Astrocyte (in vitro differentiated cells and primary cell): Measurements from ENCODE around the gene MYLK3. TPM values are rescaled to one million over a fixed set of nuclear protein-coding genes. Genes with fewer than 3 reads are reported as not detected.

Experiments used
- DNase-seq: peaks from one replicate; pipeline ENCODE4 v3.0.0-alpha.2; 2010; ENCODE audit warnings: low read depth
- FAIRE-seq: peaks from 2 replicates; lab custom pipeline; 2011; peaks lifted over from hg19 to GRCh38; lab: Jason Lieb, UNC
- H2AFZ ChIP-seq: 2 replicates; pipeline ENCODE4 v1.6.0; 2012; ENCODE audit warnings: low read depth, low read length, inconsistent platforms
- H3K27ac ChIP-seq: 2 replicates; pipeline ENCODE4 v1.5.1; 2011; ENCODE audit warnings: low read depth, low read length, inconsistent platforms
- H3K27me3 ChIP-seq: 2 replicates; pipeline ENCODE4 v1.6.0; 2011; ENCODE audit warnings: low read length, inconsistent platforms; ENCODE audit not compliant: insufficient read depth
- H3K36me3 ChIP-seq: 2 replicates; pipeline ENCODE4 v1.5.1; 2011; ENCODE audit warnings: low read length, inconsistent platforms; ENCODE audit not compliant: insufficient read depth
- H3K4me1 ChIP-seq: 2 replicates; pipeline ENCODE4 v1.5.1; 2011; ENCODE audit warnings: low read length, inconsistent platforms; ENCODE audit not compliant: insufficient read depth
- H3K4me2 ChIP-seq: 2 replicates; pipeline ENCODE4 v1.6.0; 2012; ENCODE audit warnings: low read length, inconsistent platforms
- H3K4me3 ChIP-seq: 2 replicates; pipeline ENCODE4 v1.5.1; 2011; ENCODE audit warnings: low read depth, mild to moderate bottlenecking, low read length, inconsistent platforms; ENCODE audit not compliant: insufficient read depth
- H3K79me2 ChIP-seq: 2 replicates; pipeline ENCODE4 v1.6.0; 2012; ENCODE audit warnings: mild to moderate bottlenecking, low read length, inconsistent platforms; ENCODE audit not compliant: insufficient read depth
- H3K9ac ChIP-seq: 2 replicates; pipeline ENCODE4 v1.6.0; 2012; ENCODE audit warnings: mild to moderate bottlenecking, low read length, inconsistent platforms
- H3K9me3 ChIP-seq: 2 replicates; pipeline ENCODE4 v1.5.1; 2012; ENCODE audit warnings: low read depth, mild to moderate bottlenecking, low read length, inconsistent platforms; ENCODE audit not compliant: insufficient read depth
- H4K20me1 ChIP-seq: 2 replicates; pipeline ENCODE4 v1.6.0; 2012; ENCODE audit warnings: low read length, inconsistent platforms; ENCODE audit not compliant: insufficient read depth
- H3K27ac Mint-ChIP-seq: one replicate; pipeline ENCODE4 v1.8.0; 2021; ENCODE audit warnings: mild to moderate bottlenecking, mixed read lengths; ENCODE audit not compliant: unreplicated experiment
- H3K27me3 Mint-ChIP-seq: one replicate; pipeline ENCODE4 v1.8.0; 2021; ENCODE audit warnings: low read depth, mixed read lengths; ENCODE audit not compliant: unreplicated experiment
- H3K36me3 Mint-ChIP-seq: one replicate; pipeline ENCODE4 v1.8.0; 2021; ENCODE audit warnings: low read depth, mixed read lengths; ENCODE audit not compliant: unreplicated experiment
- H3K4me1 Mint-ChIP-seq: one replicate; pipeline ENCODE4 v1.8.0; 2021; ENCODE audit warnings: low read depth, mixed read lengths; ENCODE audit not compliant: unreplicated experiment
- H3K4me3 Mint-ChIP-seq: one replicate; pipeline ENCODE4 v1.8.0; 2021; ENCODE audit warnings: mild to moderate bottlenecking, moderate library complexity, mixed read lengths; ENCODE audit not compliant: unreplicated experiment
- H3K9me3 Mint-ChIP-seq: one replicate; pipeline ENCODE4 v1.8.0; 2021; ENCODE audit warnings: mild to moderate bottlenecking, mixed read lengths; ENCODE audit not compliant: unreplicated experiment
- CTCF ChIP-seq: IDR thresholded peaks from 2 replicates; pipeline ENCODE4 v1.5.1; 2011; ENCODE audit warnings: low read depth, mild to moderate bottlenecking, inconsistent platforms, low read length, moderate library complexity; ENCODE audit not compliant: insufficient read depth
- EZH2 ChIP-seq: IDR thresholded peaks from 2 replicates; pipeline ENCODE4 v1.6.1; 2012; ENCODE audit warnings: mild to moderate bottlenecking, low read length, inconsistent platforms; ENCODE audit not compliant: insufficient read depth
- total RNA-seq: library from RNA; stranded (reverse); gene quantifications from 2 replicates; pipeline ENCODE4 v1.2.1, GENCODE V29; 2021

MYLK3 gene
- total RNA-seq, 1 donor from 2014 or later, result 1.3 TPM

- no peak overlapping the region for H2AFZ ChIP-seq
- Mint-ChIP-seq H3K27ac (no peak overlapping the region), H3K9me3 (peaks cover 3% of the 10 kb centered on the region), H3K4me3 (no peak overlapping the region), H3K4me1 (peaks cover 6% of the 10 kb centered on the region), H3K36me3 (peaks cover 4% of the 10 kb centered on the region), H3K27me3 (peaks cover 4% of the 10 kb centered on the region)
- H3K4me3 ChIP-seq, result no peak overlapping the region
- no peak overlapping the region for H3K4me2 ChIP-seq
- no peaks in the 10 kb centered on the region for H3K79me2 ChIP-seq
- H3K36me3 ChIP-seq, result no peaks in the 10 kb centered on the region
- no peaks in the 10 kb centered on the region for H3K4me1 ChIP-seq
- DNase-seq, result no peak
- TF ChIP-seq EZH2 (no peak), CTCF (no peak)
- no peak overlapping the region for H3K9ac ChIP-seq
- no peaks in the 10 kb centered on the region for H4K20me1 ChIP-seq
- H3K27me3 ChIP-seq, result no peaks in the 10 kb centered on the region
- no peak for FAIRE-seq
- H3K9me3 ChIP-seq, result no peaks in the 10 kb centered on the region
- no peak overlapping the region for H3K27ac ChIP-seq
Observed at GRCh38 chr16:46727630-46728029, 20.5 kb downstream of the MYLK3 start.

GRCh38 chr16:46727184-46727583 is 21.0 kb downstream of the MYLK3 start:
- H3K4me3 ChIP-seq, result no peak overlapping the region
- peaks cover 4% of the 10 kb centered on the region for H3K36me3 Mint-ChIP-seq
- peaks cover 4% of the 10 kb centered on the region for H3K27me3 Mint-ChIP-seq
- H3K36me3 ChIP-seq, result no peaks in the 10 kb centered on the region
- H4K20me1 ChIP-seq, result no peaks in the 10 kb centered on the region
- TF ChIP-seq CTCF, result no peak
- TF ChIP-seq EZH2, result no peak
- H3K4me1 Mint-ChIP-seq, result peaks cover 6% of the 10 kb centered on the region
- FAIRE-seq, result no peak
- no peaks in the 10 kb centered on the region for H3K27me3 ChIP-seq
- no peak overlapping the region for H2AFZ ChIP-seq
- DNase-seq, result no peak
- peaks cover 3% of the 10 kb centered on the region for H3K9me3 Mint-ChIP-seq
- H3K27ac Mint-ChIP-seq, result no peak overlapping the region
- no peak overlapping the region for H3K9ac ChIP-seq
- H3K4me1 ChIP-seq, result no peaks in the 10 kb centered on the region
- no peaks in the 10 kb centered on the region for H3K9me3 ChIP-seq
- no peak overlapping the region for H3K4me3 Mint-ChIP-seq
- H3K4me2 ChIP-seq, result no peak overlapping the region
- H3K27ac ChIP-seq, result no peak overlapping the region
- no peaks in the 10 kb centered on the region for H3K79me2 ChIP-seq

GRCh38 chr16:46721885-46722284 is 26.3 kb downstream of the MYLK3 start:
- no peak overlapping the region for H2AFZ ChIP-seq
- H3K9ac ChIP-seq, result no peak overlapping the region
- no peaks in the 10 kb centered on the region for H3K79me2 ChIP-seq
- H3K27me3 ChIP-seq, result no peaks in the 10 kb centered on the region
- DNase-seq, result no peak
- no peaks in the 10 kb centered on the region for H3K4me1 ChIP-seq
- H3K4me3 ChIP-seq, result no peak overlapping the region
- H3K9me3 Mint-ChIP-seq, result peaks cover 5% of the 10 kb centered on the region
- H3K36me3 Mint-ChIP-seq, result peaks cover 4% of the 10 kb centered on the region
- no peak overlapping the region for H3K4me3 Mint-ChIP-seq
- TF ChIP-seq CTCF (no peak), EZH2 (no peak)
- FAIRE-seq, result no peak
- peaks cover 4% of the 10 kb centered on the region for H3K27me3 Mint-ChIP-seq
- no peaks in the 10 kb centered on the region for H3K36me3 ChIP-seq
- H3K9me3 ChIP-seq, result no peaks in the 10 kb centered on the region
- no peak overlapping the region for H3K27ac ChIP-seq
- no peak overlapping the region for H3K4me2 ChIP-seq
- H3K27ac Mint-ChIP-seq, result no peak overlapping the region
- H4K20me1 ChIP-seq, result no peaks in the 10 kb centered on the region
- H3K4me1 Mint-ChIP-seq, result peaks cover 3% of the 10 kb centered on the region
